Activated naive CD4-positive, alpha-beta T cell treated with anti-CD3 and anti-CD28 coated beads for 36 hours (primary cell): ENCODE data around the gene EP300. TPM values are rescaled to one million over a fixed set of nuclear protein-coding genes. Genes with fewer than 3 reads are reported as not detected.
"Not testable (repeated sequence)": the region's sequence is repeated elsewhere in the genome, so short reads cannot be mapped to it uniquely, and the experiment has no call there.

Experiments used
- CTCF ChIA-PET: fragments of 350-600 bp; sonication (Branson Sonifier 250); formaldehyde crosslinking; loops from one replicate; lab custom pipeline; 2021; ENCODE audit warnings: antibody characterized with exemption; lab: Charles Lee
- DNase-seq: peaks from one replicate; pipeline ENCODE4 v3.0.0-alpha.2; 2020
- H3K27ac Mint-ChIP-seq: one replicate; pipeline ENCODE4 v1.8.0; 2021; ENCODE audit warnings: mild to moderate bottlenecking, mixed read lengths
- H3K27me3 Mint-ChIP-seq: one replicate; pipeline ENCODE4 v1.8.0; 2021; ENCODE audit warnings: low read depth, mixed read lengths
- H3K36me3 Mint-ChIP-seq: one replicate; pipeline ENCODE4 v1.8.0; 2021; ENCODE audit warnings: low read depth, mixed read lengths
- H3K4me1 Mint-ChIP-seq: one replicate; pipeline ENCODE4 v1.8.0; 2021; ENCODE audit warnings: low read depth, mixed read lengths
- H3K4me3 Mint-ChIP-seq: one replicate; pipeline ENCODE4 v1.8.0; 2021; ENCODE audit warnings: mild to moderate bottlenecking, moderate library complexity, mixed read lengths
- H3K9me3 Mint-ChIP-seq: one replicate; pipeline ENCODE4 v1.8.0; 2021; ENCODE audit warnings: mixed read lengths
- intact Hi-C: fragments of 100-400 bp; cut with micrococcal nuclease; formaldehyde crosslinking; loops from one replicate; pipeline ENCODE4 v1.15.1; 2023
- total RNA-seq, 2 experiments: library from RNA; stranded (reverse); gene quantifications; one replicate each; pipeline ENCODE4 v1.2.3, GENCODE V29; 2021

The EP300 gene
- total RNA-seq, 2 experiments from 2014 or later: 37.2 to 38.4 TPM

GRCh38 chr22:41177040-41177621, 84.7 kb downstream of the EP300 start:
- CTCF ChIA-PET: no interaction called here
- Mint-ChIP-seq H3K27ac (no peak overlapping the region), H3K4me1 (peaks cover 19% of the 10 kb centered on the region), H3K9me3 (no peaks in the 10 kb centered on the region), H3K27me3 (no peaks in the 10 kb centered on the region), H3K4me3 (no peak overlapping the region), H3K36me3 (peaks cover 37% of the 10 kb centered on the region)
- no peak for DNase-seq
- intact Hi-C loops: no loop called here

GRCh38 chr22:41177622-41178424, 85.4 kb downstream of the EP300 start:
- no peak for DNase-seq
- intact Hi-C loops: no loop called here
- Mint-ChIP-seq H3K27me3 (no peaks in the 10 kb centered on the region), H3K9me3 (no peaks in the 10 kb centered on the region), H3K4me3 (no peak overlapping the region), H3K36me3 (peaks cover 37% of the 10 kb centered on the region), H3K27ac (peak overlapping the region; percentile 1), H3K4me1 (peaks cover 19% of the 10 kb centered on the region)
- CTCF ChIA-PET: no interaction called here

GRCh38 chr22:41178425-41178975, 86.1 kb downstream of the EP300 start:
- H3K36me3 Mint-ChIP-seq: peaks cover 32% of the 10 kb centered on the region
- intact Hi-C loops: no loop called here
- no peaks in the 10 kb centered on the region for H3K9me3 Mint-ChIP-seq
- H3K27me3 Mint-ChIP-seq: no peaks in the 10 kb centered on the region
- CTCF ChIA-PET: no interaction called here
- H3K27ac Mint-ChIP-seq: peak overlapping the region; percentile 42
- DNase-seq: no peak
- H3K4me3 Mint-ChIP-seq: no peak overlapping the region
- H3K4me1 Mint-ChIP-seq: peaks cover 17% of the 10 kb centered on the region

- intact Hi-C loops, H3K27ac Mint-ChIP-seq, H3K4me3 Mint-ChIP-seq: not testable (repeated sequence)
These were observed 88.0 kb downstream of the EP300 start for GRCh38 chr22:41180362-41180761.

GRCh38 chr22:41180926-41181325, 88.5 kb downstream of the EP300 start:
- Mint-ChIP-seq H3K27me3 (no peaks in the 10 kb centered on the region), H3K27ac (no peak overlapping the region), H3K4me3 (no peak overlapping the region), H3K36me3 (peaks cover 23% of the 10 kb centered on the region), H3K4me1 (no peaks in the 10 kb centered on the region), H3K9me3 (no peaks in the 10 kb centered on the region)
- CTCF ChIA-PET: interaction anchor here (0.6 to 1.1 kb wide), 2 partner anchors 18 to 98 kb away, joined by 3 read pairs; no protein-coding TSS in a partner anchor
- intact Hi-C loops: no loop called here
- no peak for DNase-seq

More at GRCh38 chr22:41180362-41180761, 88.0 kb downstream of the EP300 start:
- DNase-seq, H3K4me1 Mint-ChIP-seq, H3K27me3 Mint-ChIP-seq, H3K9me3 Mint-ChIP-seq: not testable (repeated sequence)
- peaks cover 23% of the 10 kb centered on the region for H3K36me3 Mint-ChIP-seq
- CTCF ChIA-PET: interaction anchor here (1.1 kb wide), 1 partner anchor 19 kb away, joined by 3 read pairs; no protein-coding TSS in a partner anchor

GRCh38 chr22:41181349-41182241, 89.2 kb downstream of the EP300 start:
- Mint-ChIP-seq H3K27me3 (no peaks in the 10 kb centered on the region), H3K4me1 (no peaks in the 10 kb centered on the region), H3K9me3 (no peaks in the 10 kb centered on the region), H3K27ac (no peak overlapping the region), H3K36me3 (peaks cover 18% of the 10 kb centered on the region), H3K4me3 (no peak overlapping the region)
- intact Hi-C loops: no loop called here
- CTCF ChIA-PET: interaction anchor here (0.6 to 1.1 kb wide), 2 partner anchors 17 to 98 kb away, joined by 3 read pairs; no protein-coding TSS in a partner anchor
- no peak for DNase-seq

- intact Hi-C loops: no loop called here
- H3K4me1 Mint-ChIP-seq: no peaks in the 10 kb centered on the region
- H3K36me3 Mint-ChIP-seq: peaks cover 1% of the 10 kb centered on the region
- H3K9me3 Mint-ChIP-seq: no peaks in the 10 kb centered on the region
- H3K4me3 Mint-ChIP-seq: no peak overlapping the region
- H3K27ac Mint-ChIP-seq: no peak overlapping the region
- no peak for DNase-seq
- no peaks in the 10 kb centered on the region for H3K27me3 Mint-ChIP-seq
- CTCF ChIA-PET: interaction anchor here (1.2 kb wide), 1 partner anchor 15 kb away, joined by 4 read pairs; no protein-coding TSS in a partner anchor
These were observed 92.3 kb downstream of the EP300 start for GRCh38 chr22:41184679-41185078.

GRCh38 chr22:41191467-41191866, 99.1 kb downstream of the EP300 start:
- Mint-ChIP-seq H3K9me3 (no peaks in the 10 kb centered on the region), H3K27me3 (no peaks in the 10 kb centered on the region), H3K27ac (no peak overlapping the region), H3K36me3 (no peaks in the 10 kb centered on the region), H3K4me3 (no peak overlapping the region), H3K4me1 (no peaks in the 10 kb centered on the region)
- CTCF ChIA-PET: interaction anchor here (1.7 kb wide), 1 partner anchor 46 kb away, joined by 9 read pairs; no protein-coding TSS in a partner anchor
- intact Hi-C loops: no loop called here
- DNase-seq: no peak

GRCh38 chr22:41193829-41194228, 101.4 kb downstream of the EP300 start:
- Mint-ChIP-seq H3K36me3 (no peaks in the 10 kb centered on the region), H3K27me3 (no peaks in the 10 kb centered on the region), H3K27ac (no peak overlapping the region), H3K4me1 (peaks cover 8% of the 10 kb centered on the region), H3K9me3 (no peaks in the 10 kb centered on the region), H3K4me3 (no peak overlapping the region)
- intact Hi-C loops: no loop called here
- CTCF ChIA-PET: no interaction called here
- DNase-seq: no peak

GRCh38 chr22:41197038-41197972, 104.9 kb downstream of the EP300 start:
- DNase-seq: peak; percentile 77
- no peaks in the 10 kb centered on the region for H3K36me3 Mint-ChIP-seq
- intact Hi-C loops: loop anchor here (1.0 kb wide), 1 partner anchor 106 kb away; no protein-coding TSS in a partner anchor
- no peaks in the 10 kb centered on the region for H3K27me3 Mint-ChIP-seq
- H3K27ac Mint-ChIP-seq: no peak overlapping the region
- H3K9me3 Mint-ChIP-seq: no peaks in the 10 kb centered on the region
- H3K4me1 Mint-ChIP-seq: peaks cover 8% of the 10 kb centered on the region
- H3K4me3 Mint-ChIP-seq: peak overlapping the region; percentile 80
- CTCF ChIA-PET: interaction anchor here (2.4 kb wide), 1 partner anchor 40 kb away, joined by 9 read pairs; no protein-coding TSS in a partner anchor
